GM13976 (cell line): Measurements from ENCODE around the gene CCDC92.

Experiments
- DNase-seq: peaks from one replicate; pipeline ENCODE4 v3.0.0; 2012; ENCODE audit warnings: low spot score
- CTCF ChIP-seq: IDR thresholded peaks from 2 replicates; pipeline ENCODE4 v1.5.1; 2012; ENCODE audit warnings: borderline replicate concordance, mild to moderate bottlenecking; ENCODE audit not compliant: insufficient read depth; ENCODE audit errors: extremely low read depth, missing control alignments, control extremely low read depth
- in situ Hi-C: fragments of 300-500 bp; cut with MboI; formaldehyde crosslinking; loops from one replicate; pipeline ENCODE4 v1.12.0; 2022; ENCODE audit warnings: low sequenced_read_pairs, mixed read lengths, inconsistent platforms; ENCODE audit not compliant: unreplicated experiment

CCDC92 gene

GRCh38 chr12:123896767-123897166 is 75.9 kb downstream of the CCDC92 start:
- no peak for DNase-seq
- in situ Hi-C loops = no loop called here
- TF ChIP-seq CTCF = no peak

GRCh38 chr12:123895451-123895850 is 77.2 kb downstream of the CCDC92 start:
- in situ Hi-C loops = no loop called here
- DNase-seq = no peak
- TF ChIP-seq CTCF = no peak

GRCh38 chr12:123894823-123895345 is 77.7 kb downstream of the CCDC92 start:
- in situ Hi-C loops = no loop called here
- DNase-seq = no peak

GRCh38 chr12:123893276-123893675 is 79.4 kb downstream of the CCDC92 start:
- DNase-seq = no peak
- in situ Hi-C loops = no loop called here
- TF ChIP-seq CTCF = no peak

More at GRCh38 chr12:123894823-123895345, 77.7 kb downstream of the CCDC92 start:
- TF ChIP-seq CTCF = no peak

- TF ChIP-seq CTCF = no peak
- no peak for DNase-seq
- in situ Hi-C loops = no loop called here
Observed at GRCh38 chr12:123892853-123893252, 79.8 kb downstream of the CCDC92 start.

- in situ Hi-C loops = no loop called here
- TF ChIP-seq CTCF = no peak
- no peak for DNase-seq
Observed at GRCh38 chr12:123892180-123892559, 80.5 kb downstream of the CCDC92 start.
